Gastroesophageal sphincter (tissue), 4 donors: ENCODE results near the gene ZNF804B. TPM values are rescaled to one million over a fixed set of nuclear protein-coding genes. Genes with fewer than 3 reads are reported as not detected.

Experiments used
- ATAC-seq: fragments of 150-250 bp; one replicate; pipeline ENCODE4 v1.9.1; 2016; ENCODE audit warnings: mild to moderate bottlenecking, moderate library complexity
- H3K27ac ChIP-seq, 4 donors: fragments of 200-600 bp; sonication (generic) in 3 of 4; 1 replicate in 3 of 4; 2 replicates in 1 of 4; pipeline ENCODE4 v1.5.1; 2016 to 2019
- H3K27me3 ChIP-seq: fragments of 200-600 bp; sonication (generic); one replicate; pipeline ENCODE4 v1.5.1; 2019
- H3K36me3 ChIP-seq, 2 donors: fragments of 200-600 bp; sonication (generic); one replicate each; pipeline ENCODE4 v1.5.1; 2019; ENCODE audit warnings: control low read depth in 1 of 2
- H3K4me1 ChIP-seq, 3 donors: fragments of 200-600 bp; sonication (generic); 1 replicate in 2 of 3; 2 replicates in 1 of 3; pipeline ENCODE4 v1.5.1; 2016 to 2019; ENCODE audit warnings: control low read depth in 2 of 3
- H3K4me3 ChIP-seq, 2 donors: fragments of 200-600 bp; sonication (generic); one replicate each; pipeline ENCODE4 v1.5.1; 2019; ENCODE audit warnings: mild to moderate bottlenecking in 1 of 2, moderate library complexity in 1 of 2
- H3K9me3 ChIP-seq, 3 donors: fragments of 200-600 bp; sonication (generic); one replicate each; pipeline ENCODE4 v1.5.1; 2017 to 2019; ENCODE audit warnings: control low read depth in 2 of 3
- EP300 ChIP-seq: sonication (generic); formaldehyde crosslinking; IDR thresholded peaks from one replicate; pipeline ENCODE4 v1.6.1; 2017; ENCODE audit warnings: antibody characterized with exemption, mild to moderate bottlenecking
- POLR2A ChIP-seq, 2 donors: fragments of 450-650 bp; IDR thresholded peaks; one replicate each; pipeline ENCODE4 v1.6.1; 2017; ENCODE audit warnings: antibody characterized with exemption in 2 of 2, mild to moderate bottlenecking in 2 of 2, moderate library complexity in 1 of 2
- POLR2AphosphoS5 ChIP-seq: sonication (generic); formaldehyde crosslinking; IDR thresholded peaks from one replicate; pipeline ENCODE4 v1.6.1; 2017; ENCODE audit warnings: antibody characterized with exemption
- WGBS, 2 donors: methylation state at CpG; one replicate each; pipeline ENCODE4 v1.1.5; 2018; ENCODE audit warnings: low coverage in 1 of 2; 5-methylcytosine and 5-hydroxymethylcytosine counted together
- total RNA-seq, 4 donors: library from RNA; depleted of rRNA; stranded (reverse); fragments of >200 nt; gene quantifications; one replicate each; pipeline ENCODE4 v1.1.0, GENCODE V29; 2016
- TF ChIP-seq, protein P1 (sequence below), 4 experiments: fragments of 200-600 bp in 2 of 4; fragments of 450-650 bp in 2 of 4; sonication (generic) in 1 of 4; IDR thresholded peaks; one replicate each; pipeline ENCODE4 v1.5.1; 2017 to 2019; ENCODE audit warnings: antibody characterized with exemption in 4 of 4, mild to moderate bottlenecking in 2 of 4, moderate library complexity in 2 of 4

Gene ZNF804B
- total RNA-seq, 4 donors from 2014 or later: 0.13 TPM; not detected in 3

DNA sequence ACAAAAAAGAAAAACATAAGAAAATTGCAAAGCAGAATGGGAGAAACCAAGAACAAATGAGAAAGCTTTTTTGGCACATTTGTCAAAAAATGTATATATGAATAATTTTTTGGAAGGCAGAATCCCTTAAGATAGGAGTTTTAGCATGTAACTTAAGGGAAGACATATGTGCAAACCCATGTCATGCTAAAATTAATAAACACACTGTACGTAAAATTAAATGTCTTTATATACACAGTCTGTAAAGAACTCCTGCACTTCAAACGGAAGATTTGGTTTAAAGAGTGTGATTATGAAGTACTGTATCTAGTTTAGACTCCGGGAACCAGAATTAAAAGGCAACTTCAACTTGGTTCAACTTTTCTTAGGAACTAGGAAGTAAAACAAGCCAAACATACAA lies 405.9 kb downstream of the ZNF804B start:
- TF ChIP-seq POLR2A (IDR thresholded peaks at IDR 0.05): no peak
- no peak for TF ChIP-seq POLR2AphosphoS5
- no peak for TF ChIP-seq EP300
- TF ChIP-seq, protein P1, sequence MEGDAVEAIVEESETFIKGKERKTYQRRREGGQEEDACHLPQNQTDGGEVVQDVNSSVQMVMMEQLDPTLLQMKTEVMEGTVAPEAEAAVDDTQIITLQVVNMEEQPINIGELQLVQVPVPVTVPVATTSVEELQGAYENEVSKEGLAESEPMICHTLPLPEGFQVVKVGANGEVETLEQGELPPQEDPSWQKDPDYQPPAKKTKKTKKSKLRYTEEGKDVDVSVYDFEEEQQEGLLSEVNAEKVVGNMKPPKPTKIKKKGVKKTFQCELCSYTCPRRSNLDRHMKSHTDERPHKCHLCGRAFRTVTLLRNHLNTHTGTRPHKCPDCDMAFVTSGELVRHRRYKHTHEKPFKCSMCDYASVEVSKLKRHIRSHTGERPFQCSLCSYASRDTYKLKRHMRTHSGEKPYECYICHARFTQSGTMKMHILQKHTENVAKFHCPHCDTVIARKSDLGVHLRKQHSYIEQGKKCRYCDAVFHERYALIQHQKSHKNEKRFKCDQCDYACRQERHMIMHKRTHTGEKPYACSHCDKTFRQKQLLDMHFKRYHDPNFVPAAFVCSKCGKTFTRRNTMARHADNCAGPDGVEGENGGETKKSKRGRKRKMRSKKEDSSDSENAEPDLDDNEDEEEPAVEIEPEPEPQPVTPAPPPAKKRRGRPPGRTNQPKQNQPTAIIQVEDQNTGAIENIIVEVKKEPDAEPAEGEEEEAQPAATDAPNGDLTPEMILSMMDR (IDR thresholded peaks at IDR 0.05): no peak
- WGBS, 2 donors: 19 to 29% methylated on average over 3 of the region's 3 CpGs

DNA sequence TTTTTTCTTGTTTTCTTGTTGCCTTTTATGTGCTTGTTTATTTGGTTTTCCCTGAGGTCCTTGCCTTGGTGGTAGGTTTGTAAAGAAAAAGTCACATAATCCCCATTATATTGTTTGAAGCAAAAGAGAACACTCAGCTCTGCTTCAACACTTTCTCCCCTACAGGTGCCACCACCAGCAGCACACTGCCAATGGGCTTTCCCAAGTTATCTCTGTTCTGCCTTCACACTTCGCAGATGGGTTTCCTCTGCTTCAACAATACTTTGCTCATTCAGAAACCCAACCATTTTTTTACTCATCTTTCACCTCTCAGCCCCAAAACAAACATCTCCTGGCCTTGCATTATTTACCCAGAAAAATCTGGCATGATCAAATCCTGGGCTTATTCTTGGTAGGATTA lies 411.1 kb downstream of the ZNF804B start:
- no peak overlapping the region for H3K27ac ChIP-seq
- H3K27me3 ChIP-seq: no peaks in the 10 kb centered on the region
- no peaks in the 10 kb centered on the region for H3K36me3 ChIP-seq
- 79% methylated on average over 1 of the region's 1 CpG; no CpG with 5 or more reads in 1 of the 2 donors for WGBS, 2 donors
- no peaks in the 10 kb centered on the region for H3K9me3 ChIP-seq
- H3K4me1 ChIP-seq: no peaks in the 10 kb centered on the region
- ATAC-seq: no peak
- H3K4me3 ChIP-seq: no peak overlapping the region
- TF ChIP-seq, protein P1 (IDR thresholded peaks at IDR 0.05): no peak
- no peak for TF ChIP-seq POLR2A (IDR thresholded peaks at IDR 0.05)
- TF ChIP-seq EP300: no peak
- no peak for TF ChIP-seq POLR2AphosphoS5

More for the DNA sequence above, 405.9 kb downstream of the ZNF804B start:
- H3K36me3 ChIP-seq: no peaks in the 10 kb centered on the region
- H3K9me3 ChIP-seq: no peaks in the 10 kb centered on the region
- no peak overlapping the region for H3K4me3 ChIP-seq
- no peak for ATAC-seq
- no peak overlapping the region for H3K27ac ChIP-seq
- H3K27me3 ChIP-seq: no peaks in the 10 kb centered on the region
- H3K4me1 ChIP-seq: no peaks in the 10 kb centered on the region

DNA sequence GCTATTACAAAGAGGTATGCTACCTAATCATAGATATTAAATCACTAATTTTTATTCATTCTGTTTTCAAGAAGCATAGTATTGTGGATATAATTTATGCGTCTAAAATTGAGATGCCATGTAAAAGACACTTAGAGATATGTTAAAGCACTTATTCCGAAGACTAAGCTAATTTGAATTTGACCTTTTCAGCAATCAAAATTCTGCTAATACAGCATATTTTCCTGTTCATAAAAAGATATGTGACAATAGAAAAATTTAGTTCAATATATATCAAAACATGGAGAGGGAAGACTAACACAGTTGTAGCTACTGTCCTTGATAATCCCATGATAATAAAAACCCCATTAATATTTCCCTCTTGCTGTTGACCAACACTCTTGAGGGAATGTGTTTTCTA lies 422.6 kb downstream of the ZNF804B start:
- no peaks in the 10 kb centered on the region for H3K36me3 ChIP-seq
- H3K4me3 ChIP-seq: no peak overlapping the region
- no peak for ATAC-seq
- H3K9me3 ChIP-seq: peaks cover 0 to 6% (median 0%) of the 10 kb centered on the region in 3 donors
- H3K4me1 ChIP-seq: no peaks in the 10 kb centered on the region
- TF ChIP-seq POLR2AphosphoS5: no peak
- TF ChIP-seq, protein P1 (IDR thresholded peaks at IDR 0.05): no peak
- TF ChIP-seq EP300: no peak
- no peak for TF ChIP-seq POLR2A (IDR thresholded peaks at IDR 0.05)
- 96 to 100% methylated on average over 2 of the region's 2 CpGs for WGBS, 2 donors
- H3K27ac ChIP-seq: no peak overlapping the region
- H3K27me3 ChIP-seq: no peaks in the 10 kb centered on the region

DNA sequence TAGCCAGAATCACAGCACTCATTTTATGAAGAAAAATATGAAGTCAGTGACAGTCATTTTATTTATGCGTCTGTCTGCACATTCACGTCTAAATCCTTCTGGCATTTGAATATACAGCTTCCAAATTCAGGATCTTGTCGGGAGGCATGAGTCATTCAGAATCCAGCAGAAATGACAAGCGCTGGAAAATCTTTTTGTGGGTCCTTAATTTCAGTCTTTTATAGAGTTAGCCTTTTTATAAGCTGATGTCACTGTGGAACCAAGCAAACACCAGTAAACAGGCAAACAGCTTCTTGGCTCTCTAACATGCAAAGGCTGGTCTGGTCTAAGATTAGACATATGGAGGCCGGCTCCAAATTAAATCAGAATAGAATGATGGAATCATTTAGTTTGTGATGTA lies 424.2 kb downstream of the ZNF804B start:
- WGBS, 2 donors: 27 to 32% methylated on average over 4 of the region's 5 CpGs
- H3K27ac ChIP-seq: no peak overlapping the region
- TF ChIP-seq, protein P1 (IDR thresholded peaks at IDR 0.05): no peak
- TF ChIP-seq POLR2AphosphoS5: no peak
- no peak for TF ChIP-seq POLR2A (IDR thresholded peaks at IDR 0.05)
- no peak for TF ChIP-seq EP300
- no peaks in the 10 kb centered on the region for H3K4me1 ChIP-seq
- H3K4me3 ChIP-seq: no peak overlapping the region
- H3K9me3 ChIP-seq: peaks cover 0 to 6% (median 0%) of the 10 kb centered on the region in 3 donors
- H3K36me3 ChIP-seq: no peaks in the 10 kb centered on the region
- H3K27me3 ChIP-seq: no peaks in the 10 kb centered on the region
- ATAC-seq: no peak

DNA sequence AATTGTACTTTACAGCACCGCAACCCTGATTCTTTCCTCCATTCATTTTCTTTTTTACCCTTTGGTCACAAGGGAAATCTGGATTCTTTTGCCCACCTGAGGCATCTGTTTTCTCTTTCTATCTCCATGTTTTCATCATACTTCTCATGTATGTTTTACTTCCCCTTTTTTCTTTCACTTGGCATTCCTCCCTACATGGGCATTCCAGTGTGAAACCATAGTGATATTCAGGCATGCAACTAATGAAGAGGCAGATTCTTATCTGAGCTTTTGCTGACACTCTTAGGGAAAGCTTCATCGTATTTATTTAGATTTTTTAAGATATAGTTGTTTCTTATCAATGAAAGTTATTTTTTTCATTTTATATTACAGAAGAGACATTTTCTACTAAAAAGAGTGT lies 441.3 kb downstream of the ZNF804B start:
- no peak for ATAC-seq
- H3K9me3 ChIP-seq: no peaks in the 10 kb centered on the region
- TF ChIP-seq POLR2AphosphoS5 (no peak), POLR2A (IDR thresholded peaks at IDR 0.05) (no peak), EP300 (no peak)
- TF ChIP-seq, protein P1 (IDR thresholded peaks at IDR 0.05): no peak
- WGBS, 2 donors: 84 to 100% methylated on average over 1 to 2 of the region's 2 CpGs
- H3K4me1 ChIP-seq: no peaks in the 10 kb centered on the region
- no peaks in the 10 kb centered on the region for H3K36me3 ChIP-seq
- H3K27ac ChIP-seq: no peak overlapping the region
- H3K27me3 ChIP-seq: no peaks in the 10 kb centered on the region
- no peak overlapping the region for H3K4me3 ChIP-seq
